Hematopoietic multipotent progenitor cell treated with erythropoietin and hydrocortisone succinate and interleukin-3 and kit ligand, for 6 days (in vitro differentiated cells): ENCODE data around the gene ABCG2.

Experiments
- DNase-seq: peaks from one replicate; pipeline ENCODE4 v3.0.0-alpha.2; 2015

Gene ABCG2

GRCh38 chr4:88158489-88159228 lies at the start of gene ABCG2:
Gene ABCG2 (minus strand): TSS chr4:88158639. CDS start chr4:88139995, 18,644 bp downstream.
- DNase-seq = peak; percentile 92

- DNase-seq = peak; percentile 8
Measured at GRCh38 chr4:88208156-88208555, 49.7 kb upstream of the ABCG2 start.

- DNase-seq = peak; percentile 7
Measured at GRCh38 chr4:88207171-88207570, 48.7 kb upstream of the ABCG2 start.

GRCh38 chr4:88204882-88205281 lies 46.4 kb upstream of the ABCG2 start:
- peak; percentile 7 for DNase-seq

GRCh38 chr4:88202443-88202842 lies 44.0 kb upstream of the ABCG2 start:
- no peak for DNase-seq

GRCh38 chr4:88200186-88200585 lies 41.7 kb upstream of the ABCG2 start:
- no peak for DNase-seq

- DNase-seq = no peak
Measured at GRCh38 chr4:88196523-88197185, 38.2 kb upstream of the ABCG2 start.

GRCh38 chr4:88196013-88196365 lies 37.5 kb upstream of the ABCG2 start:
- DNase-seq = no peak

GRCh38 chr4:88195328-88196012 lies 37.0 kb upstream of the ABCG2 start:
- no peak for DNase-seq

- no peak for DNase-seq
Measured at GRCh38 chr4:88191404-88191803, 33.0 kb upstream of the ABCG2 start.

GRCh38 chr4:88189881-88190585 lies 31.6 kb upstream of the ABCG2 start:
- no peak for DNase-seq

GRCh38 chr4:88189418-88189738 lies 30.9 kb upstream of the ABCG2 start:
- DNase-seq = no peak

GRCh38 chr4:88188738-88189417 lies 30.4 kb upstream of the ABCG2 start:
- DNase-seq = no peak

- no peak for DNase-seq
Measured at GRCh38 chr4:88187766-88188165, 29.3 kb upstream of the ABCG2 start.

GRCh38 chr4:88185906-88186305 lies 27.5 kb upstream of the ABCG2 start:
- no peak for DNase-seq

GRCh38 chr4:88179261-88179660 lies 20.8 kb upstream of the ABCG2 start:
- no peak for DNase-seq

GRCh38 chr4:88178626-88179231 lies 20.3 kb upstream of the ABCG2 start:
- DNase-seq = no peak

GRCh38 chr4:88177983-88178625 lies 19.7 kb upstream of the ABCG2 start:
- peak; percentile 92 for DNase-seq

- no peak for DNase-seq
Measured at GRCh38 chr4:88172987-88173386, 14.5 kb upstream of the ABCG2 start.

GRCh38 chr4:88171206-88171605 lies 12.8 kb upstream of the ABCG2 start:
- no peak for DNase-seq

- DNase-seq = no peak
Measured at GRCh38 chr4:88169298-88169697, 10.9 kb upstream of the ABCG2 start.

GRCh38 chr4:88166608-88167007 lies 8.2 kb upstream of the ABCG2 start:
- no peak for DNase-seq
